H1 (cell line): ENCODE results near the gene CPTP. TPM values are rescaled to one million over a fixed set of nuclear protein-coding genes. Genes with fewer than 3 reads are reported as not detected.

Experiments used
- CTCF ChIA-PET: fragments of 300-600 bp; sonication (Branson Sonifier 250); formaldehyde crosslinking; loops from one replicate; lab custom pipeline; 2021; ENCODE audit not compliant: partially characterized antibody; lab: Charles Lee
- POLR2A ChIA-PET: fragments of 300-600 bp; sonication (Branson Sonifier 250); formaldehyde crosslinking; loops from one replicate; lab custom pipeline; 2021; ENCODE audit warnings: inconsistent platforms; ENCODE audit not compliant: partially characterized antibody; lab: Charles Lee
- DNase-seq, 2 experiments: peaks; one replicate each; pipeline versions ENCODE4 v3.0.0 to v3.0.0-alpha.2; 2010 to 2022; ENCODE audit warnings: low spot score in 2 of 2, low read depth in 1 of 2, mixed read lengths in 1 of 2
- FAIRE-seq: peaks from 2 replicates; lab custom pipeline; 2011; peaks lifted over from hg19 to GRCh38; lab: Jason Lieb, UNC
- H2AFZ ChIP-seq: 2 replicates; pipeline ENCODE4 v1.8.1; 2012; ENCODE audit warnings: low read length, inconsistent platforms
- H2AK5ac ChIP-seq: 2 replicates; pipeline ENCODE4 v1.6.1; 2013; ENCODE audit warnings: low read depth, low read length
- H2BK120ac ChIP-seq: replicated peaks from 2 replicates; pipeline ENCODE3; 2013; ENCODE audit warnings: low read depth, low read length, inconsistent platforms
- H2BK12ac ChIP-seq: 2 replicates; pipeline ENCODE4 v1.6.1; 2013; ENCODE audit warnings: low read depth, low read length
- H2BK15ac ChIP-seq: 2 replicates; pipeline ENCODE4 v1.6.1; 2013; ENCODE audit warnings: low read length
- H2BK20ac ChIP-seq: 2 replicates; pipeline ENCODE4 v1.6.1; 2013; ENCODE audit warnings: low read length
- H2BK5ac ChIP-seq: 2 replicates; pipeline ENCODE4 v1.6.1; 2013; ENCODE audit warnings: low read depth, low read length
- H3K14ac ChIP-seq: 2 replicates; pipeline ENCODE4 v1.6.1; 2013; ENCODE audit warnings: inconsistent platforms; ENCODE audit not compliant: insufficient read length
- H3K18ac ChIP-seq: 2 replicates; pipeline ENCODE4 v1.6.1; 2013; ENCODE audit warnings: low read length; ENCODE audit errors: extremely low read depth
- H3K23ac ChIP-seq: 2 replicates; pipeline ENCODE4 v1.6.1; 2013; ENCODE audit warnings: inconsistent platforms; ENCODE audit not compliant: insufficient read length
- H3K23me2 ChIP-seq: 2 replicates; pipeline ENCODE4 v1.6.1; 2013; ENCODE audit warnings: low read depth, low read length
- H3K27ac ChIP-seq: 2 replicates; pipeline ENCODE4 v1.6.1; 2011; ENCODE audit warnings: low read depth, low read length, inconsistent platforms
- H3K27me3 ChIP-seq, 4 experiments: replicated peaks in 1 of 4; 1 replicate in 1 of 4; 2 replicates in 3 of 4; pipeline versions ENCODE4 v1.6.1 to v1.8.1; 2011 to 2013; ENCODE audit warnings: low read length in 3 of 4, mild to moderate bottlenecking in 3 of 4, inconsistent platforms in 2 of 4, mixed read lengths in 2 of 4, moderate library complexity in 1 of 4; ENCODE audit not compliant: control insufficient read depth in 3 of 4, insufficient read depth in 3 of 4; ENCODE audit errors: extremely low read depth in 1 of 4
- H3K36me3 ChIP-seq, 4 experiments: 2 replicates each; pipeline versions ENCODE4 v1.6.1 to v1.8.1; 2011 to 2013; ENCODE audit warnings: mild to moderate bottlenecking in 4 of 4, low read length in 3 of 4, moderate library complexity in 2 of 4, control low read depth in 1 of 4, inconsistent platforms in 1 of 4; ENCODE audit not compliant: insufficient read depth in 4 of 4, control insufficient read depth in 2 of 4
- H3K4ac ChIP-seq: replicated peaks from 2 replicates; pipeline ENCODE3; 2013; ENCODE audit warnings: low read length, low read depth, mixed read lengths, inconsistent platforms; ENCODE audit not compliant: insufficient read length
- H3K4me1 ChIP-seq, 4 experiments: replicated peaks in 1 of 4; 1 replicate in 1 of 4; 2 replicates in 3 of 4; pipeline versions ENCODE4 v1.6.1 to v1.8.1; 2011 to 2013; ENCODE audit warnings: low read length in 3 of 4, inconsistent platforms in 2 of 4, mixed read lengths in 1 of 4; ENCODE audit not compliant: insufficient read depth in 4 of 4, control insufficient read depth in 3 of 4
- H3K4me2 ChIP-seq, 2 experiments: 2 replicates each; pipeline versions ENCODE4 v1.6.1 to v1.8.1; 2011 to 2013; ENCODE audit warnings: low read depth in 2 of 2, low read length in 2 of 2, control low read depth in 1 of 2, inconsistent platforms in 1 of 2, mild to moderate bottlenecking in 1 of 2; ENCODE audit not compliant: insufficient read depth in 1 of 2
- H3K4me3 ChIP-seq, 4 experiments: fragments of 200-600, 300-600 bp in 1 of 4; sonication (generic), shearing (Covaris generic), sonication (Bioruptor Twin) in 1 of 4; 2 replicates each; pipeline versions ENCODE4 v1.5.1 to v1.8.1; 2011 to 2016; ENCODE audit warnings: low read length in 4 of 4, low read depth in 3 of 4, control low read depth in 2 of 4, inconsistent platforms in 2 of 4, mild to moderate bottlenecking in 2 of 4, mixed read lengths in 1 of 4, moderate library complexity in 1 of 4; ENCODE audit not compliant: insufficient read depth in 2 of 4; ENCODE audit errors: extremely low read depth in 1 of 4
- H3K56ac ChIP-seq: replicated peaks from 2 replicates; pipeline ENCODE3; 2013; ENCODE audit warnings: low read depth, mild to moderate bottlenecking, mixed read lengths, low read length, inconsistent platforms; ENCODE audit not compliant: insufficient read length
- H3K79me1 ChIP-seq: 2 replicates; pipeline ENCODE4 v1.6.1; 2013; ENCODE audit warnings: low read depth, low read length, control low read depth
- H3K79me2 ChIP-seq, 2 experiments: 2 replicates each; pipeline versions ENCODE4 v1.6.1 to v1.8.1; 2012 to 2013; ENCODE audit warnings: low read length in 2 of 2, mild to moderate bottlenecking in 2 of 2, inconsistent platforms in 1 of 2; ENCODE audit not compliant: insufficient read depth in 2 of 2, control insufficient read depth in 1 of 2
- H3K9ac ChIP-seq, 4 experiments: replicated peaks in 1 of 4; 1 replicate in 1 of 4; 2 replicates in 3 of 4; pipeline versions ENCODE4 v1.6.1 to v1.8.1; 2011 to 2013; ENCODE audit warnings: low read depth in 3 of 4, low read length in 3 of 4, control low read depth in 2 of 4, mild to moderate bottlenecking in 2 of 4, moderate library complexity in 2 of 4, inconsistent platforms in 1 of 4; ENCODE audit errors: extremely low read depth in 1 of 4
- H3K9me3 ChIP-seq, 2 experiments: 2 replicates each; pipeline versions ENCODE4 v1.6.1 to v1.8.1; 2012 to 2013; ENCODE audit warnings: mild to moderate bottlenecking in 2 of 2, moderate library complexity in 2 of 2, control low read depth in 1 of 2, inconsistent platforms in 1 of 2, low read depth in 1 of 2, low read length in 1 of 2, mixed read lengths in 1 of 2; ENCODE audit not compliant: insufficient read depth in 2 of 2
- H4K20me1 ChIP-seq, 2 experiments: replicated peaks in 1 of 2; 2 replicates each; pipeline versions ENCODE3 to v1.8.1; 2011 to 2013; ENCODE audit warnings: inconsistent platforms in 2 of 2, low read length in 2 of 2, mild to moderate bottlenecking in 1 of 2; ENCODE audit not compliant: insufficient read depth in 2 of 2, control insufficient read depth in 1 of 2
- H4K5ac ChIP-seq: 2 replicates; pipeline ENCODE4 v1.6.1; 2013; ENCODE audit warnings: low read length, low read depth, mixed read lengths, inconsistent platforms; ENCODE audit not compliant: insufficient read length
- H4K8ac ChIP-seq: 2 replicates; pipeline ENCODE4 v1.8.0; 2013; ENCODE audit warnings: mild to moderate bottlenecking, moderate library complexity, low read length, inconsistent platforms; ENCODE audit not compliant: insufficient read depth; ENCODE audit errors: extremely low read depth
- H4K91ac ChIP-seq: replicated peaks from 2 replicates; pipeline ENCODE3; 2013; ENCODE audit warnings: low read length, mixed read lengths, inconsistent platforms; ENCODE audit not compliant: insufficient read length
- EGR1 ChIP-seq: IDR thresholded peaks from 2 replicates; pipeline ENCODE4 v1.6.1; 2011; ENCODE audit warnings: low read depth, low read length, borderline replicate concordance
- KDM4A ChIP-seq: IDR thresholded peaks from one replicate; pipeline ENCODE4 v1.7.1; 2012; ENCODE audit warnings: low read depth, mild to moderate bottlenecking, moderate library complexity, low read length, inconsistent platforms; ENCODE audit not compliant: severe bottlenecking
- WGBS, 2 experiments: shearing (Covaris generic) in 1 of 2; methylation state at CpG; one replicate each; pipeline versions ENCODE4 v1.1.6 to v1.1.7; 2013 to 2015; ENCODE audit warnings: low lambda C conversion rate in 2 of 2, mixed read lengths in 2 of 2, inconsistent platforms in 1 of 2, low coverage in 1 of 2, missing lambda C conversion rate in 1 of 2; ENCODE audit not compliant: insufficient replicate concordance in 2 of 2, insufficient coverage in 1 of 2, insufficient read length in 1 of 2; ENCODE audit errors: extremely low coverage in 1 of 2, missing lambda C conversion rate in 1 of 2; 5-methylcytosine and 5-hydroxymethylcytosine counted together
- polyA plus RNA-seq, 7 experiments: library from polyadenylated mRNA; depleted of rRNA in 3 of 7; stranded (reverse) in 5 of 7; unstranded in 2 of 7; fragments of >200 nt in 5 of 7; fragments of 200-250 nt in 2 of 7; gene quantifications; 1 replicate in 5 of 7; 2 replicates in 1 of 7; 4 replicates in 1 of 7; pipeline versions ENCODE4 v1.2.1 to v1.2.3, GENCODE V29; 2011 to 2013; ENCODE audit warnings: missing spikeins in 2 of 7, mixed read lengths in 2 of 7
- total RNA-seq: library from RNA; stranded (reverse); fragmentation: NEBNext Ultra II Directional; extraction: Animal tissue kit (Norgen Biotek cat#: 25700); gene quantifications from 2 replicates; pipeline ENCODE4 v1.2.1, GENCODE V29; 2021
- TF ChIP-seq, protein P1 (sequence below): IDR thresholded peaks from 2 replicates; pipeline ENCODE4 v1.6.1; 2012; ENCODE audit warnings: inconsistent platforms

The CPTP gene
- total and polyA plus RNA-seq, 2 of the 8 experiments (the other 6 are each of a cell fraction or from before 2014, with no cell fraction given) = 8.1 to 10.6 TPM

DNA sequence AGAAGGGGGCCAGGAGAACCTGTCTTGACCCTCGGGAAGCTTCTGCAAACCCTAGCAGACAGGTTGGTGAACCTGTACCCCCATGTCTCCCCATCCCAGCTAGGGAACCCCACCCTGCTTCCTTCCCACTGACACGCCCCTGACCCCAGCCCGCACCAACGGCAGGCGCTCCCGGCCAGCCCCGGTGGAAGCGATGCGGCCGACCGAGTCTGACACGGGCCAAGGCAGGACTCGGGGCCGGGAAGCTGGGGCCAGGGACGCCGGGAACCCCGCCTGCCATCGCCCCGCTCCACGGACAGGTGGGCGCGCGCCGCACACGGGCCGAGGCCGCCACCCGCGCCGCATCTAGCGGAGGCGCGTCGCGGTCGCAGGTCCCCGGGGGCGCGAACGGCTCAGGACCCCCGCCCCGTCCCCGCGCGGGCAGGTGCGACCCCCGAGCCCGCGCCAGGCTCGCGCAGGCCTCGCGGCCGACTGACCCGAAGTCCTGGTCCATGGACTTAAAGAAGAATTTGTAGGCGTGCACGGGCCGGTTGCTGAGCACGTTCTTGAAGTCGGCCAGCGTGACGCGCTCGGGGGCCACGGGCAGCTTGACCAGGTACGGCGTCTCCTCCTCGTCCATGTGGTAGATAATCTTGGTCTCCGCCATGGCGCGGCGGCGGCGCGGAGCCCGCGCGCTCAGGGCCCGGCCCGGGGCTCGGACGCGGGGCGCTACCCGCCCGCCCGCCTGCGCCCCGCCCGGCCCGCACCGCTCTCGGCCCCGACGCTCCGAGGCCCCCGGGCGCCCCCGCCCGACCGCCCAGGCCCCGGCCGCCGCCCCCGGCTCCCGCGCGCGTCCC lies 24.0 kb downstream of the CPTP start:
- H3K4me3 ChIP-seq = peak overlapping the region; percentile 60 to 84 (median 65)
- H4K8ac ChIP-seq = peak overlapping the region; percentile 68; the same call in 1 of the 2 replicates
- ChIA-PET CTCF (interaction anchor here (0.6 to 2.1 kb wide), 20 partner anchors 9 to 1033 kb away, joined by 3 to 15 read pairs (median 3); partner anchors contain the start of gene AURKAIP1), POLR2A (interaction anchor here (0.7 to 2.3 kb wide), 15 partner anchors 14 to 90 kb away, joined by 3 to 13 read pairs (median 4); partner anchors contain the start of genes AURKAIP1, CCNL2 and TAS1R3)
- H3K79me2 ChIP-seq = peaks cover 0 to 28% of the 10 kb centered on the region in 2 experiments; a peak in 3 of 4 replicates
- no peak overlapping the region for H2AFZ ChIP-seq
- TF ChIP-seq, protein P1, sequence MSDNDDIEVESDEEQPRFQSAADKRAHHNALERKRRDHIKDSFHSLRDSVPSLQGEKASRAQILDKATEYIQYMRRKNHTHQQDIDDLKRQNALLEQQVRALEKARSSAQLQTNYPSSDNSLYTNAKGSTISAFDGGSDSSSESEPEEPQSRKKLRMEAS = 0 out of 2 replicates have a peak, but pooled peaks have one; percentile 29
- no peak for TF ChIP-seq EGR1
- TF ChIP-seq KDM4A = peak; percentile 11
- peak overlapping the region; percentile 81 for H4K91ac ChIP-seq
- no peak overlapping the region for H2BK12ac ChIP-seq
- no peak overlapping the region for H3K4ac ChIP-seq
- H4K5ac ChIP-seq = no peak overlapping the region
- no peak overlapping the region for H3K56ac ChIP-seq
- WGBS, 2 experiments = 2% methylated on average over 40 of the region's 109 CpGs; no CpG with 5 or more reads in 1 of the 2 experiments
- H3K9me3 ChIP-seq = no peaks in the 10 kb centered on the region
- H3K18ac ChIP-seq = no peak overlapping the region; the same call in 1 of the 2 replicates
- no peak for DNase-seq
- H3K23me2 ChIP-seq = peaks cover 14% of the 10 kb centered on the region; the same call in 1 of the 2 replicates
- peak overlapping the region; percentile 75 to 78 for H3K4me2 ChIP-seq
- H3K36me3 ChIP-seq = no peaks in the 10 kb centered on the region
- no peak overlapping the region for H2BK15ac ChIP-seq
- H2BK20ac ChIP-seq = no peak overlapping the region
- H2AK5ac ChIP-seq = no peak overlapping the region
- no peak overlapping the region for H2BK120ac ChIP-seq
- no peak for FAIRE-seq
- 0 out of 2 replicates have a peak overlapping the region, but pooled peaks have one; percentile 7 for H2BK5ac ChIP-seq
- no peak overlapping the region for H3K23ac ChIP-seq
- peaks cover 0 to 38% (median 27%) of the 10 kb centered on the region in 4 experiments; a peak in 6 of 7 replicates for H3K4me1 ChIP-seq
- peak overlapping the region in 3 of 4 experiments; percentile 34 to 77 (median 49); a peak in 6 of 7 replicates for H3K9ac ChIP-seq
- H3K27me3 ChIP-seq = no peaks in the 10 kb centered on the region; a peak in 2 of 7 replicates
- H3K14ac ChIP-seq = no peak overlapping the region
- H3K27ac ChIP-seq = no peak overlapping the region; the same call in 1 of the 2 replicates
- peaks cover 17% of the 10 kb centered on the region for H3K79me1 ChIP-seq
- H4K20me1 ChIP-seq = peaks cover 16 to 36% of the 10 kb centered on the region in 2 experiments
